H1 (cell line): Measurements from ENCODE around the gene XPO6.

Source experiments
- BACH1 ChIP-seq: IDR thresholded peaks from 2 replicates; pipeline ENCODE4 v1.6.1; 2012; ENCODE audit warnings: low read length, improper control_type of control experiment
- CTCF ChIP-seq, 3 experiments: IDR thresholded peaks; 1 replicate in 2 of 3; 2 replicates in 1 of 3; pipeline versions ENCODE4 v1.5.1 to v1.6.1; 2011; ENCODE audit warnings: low read length in 3 of 3, mild to moderate bottlenecking in 3 of 3, inconsistent platforms in 2 of 3, low read depth in 1 of 3, moderate library complexity in 1 of 3; ENCODE audit not compliant: insufficient read depth in 1 of 3; ENCODE audit errors: control extremely low read depth in 1 of 3
- EGR1 ChIP-seq: IDR thresholded peaks from 2 replicates; pipeline ENCODE4 v1.6.1; 2011; ENCODE audit warnings: low read depth, low read length, borderline replicate concordance
- EZH2 ChIP-seq: fragments of 200-600 bp; sonication (generic); IDR thresholded peaks from 2 replicates; pipeline ENCODE4 v1.7.1; 2012; ENCODE audit warnings: low read depth, mild to moderate bottlenecking, moderate library complexity, low read length, inconsistent platforms; ENCODE audit not compliant: severe bottlenecking
- GABPA ChIP-seq: IDR thresholded peaks from 2 replicates; pipeline ENCODE4 v1.6.1; 2011; ENCODE audit warnings: mild to moderate bottlenecking, low read length, moderate library complexity, borderline replicate concordance; ENCODE audit not compliant: insufficient read depth
- MAFK ChIP-seq: IDR thresholded peaks from 2 replicates; pipeline ENCODE4 v1.6.1; 2012; ENCODE audit warnings: low read depth, mild to moderate bottlenecking, improper control_type of control experiment, low read length
- POLR2A ChIP-seq, 2 experiments: IDR thresholded peaks; 1 replicate in 1 of 2; 2 replicates in 1 of 2; pipeline ENCODE4 v1.6.1; 2011; ENCODE audit warnings: low read depth in 2 of 2, low read length in 2 of 2, mild to moderate bottlenecking in 2 of 2; ENCODE audit errors: control extremely low read depth in 1 of 2
- RAD21 ChIP-seq, 2 experiments: IDR thresholded peaks in 1 of 2; conservative IDR thresholded peaks in 1 of 2; 2 replicates each; pipeline ENCODE4 v1.6.1; 2011; ENCODE audit warnings: low read depth in 2 of 2, low read length in 2 of 2, improper control_type of control experiment in 1 of 2, inconsistent platforms in 1 of 2, mild to moderate bottlenecking in 1 of 2, moderate library complexity in 1 of 2
- RNF2 ChIP-seq: fragments of 200-900, 300-1000 bp; sonication (generic); IDR thresholded peaks from 2 replicates; pipeline ENCODE4 v1.7.1; 2016; ENCODE audit warnings: borderline replicate concordance, low read depth, mild to moderate bottlenecking, antibody characterized with exemption, low read length; ENCODE audit not compliant: poor library complexity, severe bottlenecking; ENCODE audit errors: missing control alignments
- SP1 ChIP-seq: IDR thresholded peaks from 2 replicates; pipeline ENCODE4 v1.6.1; 2011; ENCODE audit warnings: low read depth, low read length
- SP2 ChIP-seq: IDR thresholded peaks from 2 replicates; pipeline ENCODE4 v1.6.1; 2012; ENCODE audit warnings: mild to moderate bottlenecking, low read length, inconsistent platforms
- SUZ12 ChIP-seq: fragments of 200-600 bp; sonication (generic); IDR thresholded peaks from 2 replicates; pipeline ENCODE4 v1.6.1; 2012; ENCODE audit warnings: mild to moderate bottlenecking, inconsistent platforms, low read length, moderate library complexity, mixed read lengths
- ZNF274 ChIP-seq: IDR thresholded peaks from 2 replicates; pipeline ENCODE4 v1.7.0; 2012; ENCODE audit warnings: low read length, borderline replicate concordance; ENCODE audit errors: extremely low read depth
- TF ChIP-seq, protein P1 (sequence below): IDR thresholded peaks from 2 replicates; pipeline ENCODE4 v1.6.1; 2012; ENCODE audit warnings: low read length, inconsistent platforms

GRCh38 chr16:28112908-28113307 is 98.9 kb downstream of the XPO6 start:
- no peak for TF ChIP-seq GABPA
- TF ChIP-seq CTCF (IDR thresholded peaks at IDR 0.05; ENCODE audit: control extremely low read depth in 1 of 3, insufficient read depth in 1 of 3, low read depth in 1 of 3, low read length in 3 of 3), result no peak
- no peak for TF ChIP-seq ZNF274
- TF ChIP-seq SP2, result no peak
- TF ChIP-seq EZH2, result no peak
- TF ChIP-seq RAD21 (IDR thresholded peaks at IDR 0.05 in 1 of 2, conservative IDR thresholded peaks at IDR 0.05 in 1 of 2; ENCODE audit: low read depth in 2 of 2, low read length in 2 of 2), result no peak
- TF ChIP-seq, protein P1, sequence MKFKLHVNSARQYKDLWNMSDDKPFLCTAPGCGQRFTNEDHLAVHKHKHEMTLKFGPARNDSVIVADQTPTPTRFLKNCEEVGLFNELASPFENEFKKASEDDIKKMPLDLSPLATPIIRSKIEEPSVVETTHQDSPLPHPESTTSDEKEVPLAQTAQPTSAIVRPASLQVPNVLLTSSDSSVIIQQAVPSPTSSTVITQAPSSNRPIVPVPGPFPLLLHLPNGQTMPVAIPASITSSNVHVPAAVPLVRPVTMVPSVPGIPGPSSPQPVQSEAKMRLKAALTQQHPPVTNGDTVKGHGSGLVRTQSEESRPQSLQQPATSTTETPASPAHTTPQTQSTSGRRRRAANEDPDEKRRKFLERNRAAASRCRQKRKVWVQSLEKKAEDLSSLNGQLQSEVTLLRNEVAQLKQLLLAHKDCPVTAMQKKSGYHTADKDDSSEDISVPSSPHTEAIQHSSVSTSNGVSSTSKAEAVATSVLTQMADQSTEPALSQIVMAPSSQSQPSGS, result no peak
- no peak for TF ChIP-seq MAFK
- TF ChIP-seq BACH1, result no peak
- TF ChIP-seq EGR1, result no peak
- TF ChIP-seq RNF2, result no peak
- no peak for TF ChIP-seq SUZ12
- TF ChIP-seq POLR2A (IDR thresholded peaks at IDR 0.05; ENCODE audit: control extremely low read depth in 1 of 2, low read depth in 2 of 2, low read length in 2 of 2), result no peak
- no peak for TF ChIP-seq SP1
